Measurements from ENCODE around the gene MAP3K13. TPM values are rescaled to one million over a fixed set of nuclear protein-coding genes. Genes with fewer than 3 reads are reported as not detected.

Gene MAP3K13
- total RNA-seq, 1 donor from 2014 or later, result 21.6 TPM

GRCh38 chr3:185477316-185477715 lies 114.4 kb downstream of the MAP3K13 start:
- no peaks in the 10 kb centered on the region for H3K27me3 ChIP-seq (ENCODE audit: insufficient read depth, low read length)
- no peaks in the 10 kb centered on the region for H3K27me3 Mint-ChIP-seq (ENCODE audit: low read depth, unreplicated experiment)
- H3K4me3 ChIP-seq (ENCODE audit: insufficient read depth, low read depth, low read length), result no peak overlapping the region
- H3K36me3 Mint-ChIP-seq (ENCODE audit: low read depth, unreplicated experiment), result peaks cover 52% of the 10 kb centered on the region
- H3K9me3 Mint-ChIP-seq (ENCODE audit: unreplicated experiment), result peaks cover 9% of the 10 kb centered on the region
- no peaks in the 10 kb centered on the region for H3K79me2 ChIP-seq (ENCODE audit: insufficient read depth, low read length)
- no peaks in the 10 kb centered on the region for H4K20me1 ChIP-seq (ENCODE audit: insufficient read depth, low read length)
- H3K9ac ChIP-seq (ENCODE audit: low read length), result no peak overlapping the region
- no peak for DNase-seq (ENCODE audit: low read depth)
- TF ChIP-seq CTCF (IDR thresholded peaks at IDR 0.05; ENCODE audit: insufficient read depth, low read depth, low read length), result no peak
- H3K4me1 ChIP-seq (ENCODE audit: insufficient read depth, low read length), result peaks cover 8% of the 10 kb centered on the region
- no peak for FAIRE-seq
- H2AFZ ChIP-seq (ENCODE audit: low read depth, low read length), result no peak overlapping the region
- H3K4me2 ChIP-seq (ENCODE audit: low read length), result no peak overlapping the region
- no peaks in the 10 kb centered on the region for H3K9me3 ChIP-seq (ENCODE audit: insufficient read depth, low read depth, low read length)
- H3K27ac ChIP-seq (ENCODE audit: low read depth, low read length), result no peak overlapping the region
- no peaks in the 10 kb centered on the region for H3K4me1 Mint-ChIP-seq (ENCODE audit: low read depth, unreplicated experiment)
- H3K4me3 Mint-ChIP-seq (ENCODE audit: unreplicated experiment), result no peak overlapping the region
- no peak overlapping the region for H3K27ac Mint-ChIP-seq (ENCODE audit: unreplicated experiment)
- H3K36me3 ChIP-seq (ENCODE audit: insufficient read depth, low read length), result peaks cover 4% of the 10 kb centered on the region

GRCh38 chr3:185479373-185479945 lies 116.5 kb downstream of the MAP3K13 start:
- H3K4me3 Mint-ChIP-seq (ENCODE audit: unreplicated experiment), result no peak overlapping the region
- H3K9me3 Mint-ChIP-seq (ENCODE audit: unreplicated experiment), result peaks cover 9% of the 10 kb centered on the region
- Histone ChIP-seq H3K4me3 (ENCODE audit: insufficient read depth, low read depth, low read length) (no peak overlapping the region), H2AFZ (ENCODE audit: low read depth, low read length) (no peak overlapping the region), H3K9me3 (ENCODE audit: insufficient read depth, low read depth, low read length) (no peaks in the 10 kb centered on the region), H3K27ac (ENCODE audit: low read depth, low read length) (no peak overlapping the region), H4K20me1 (ENCODE audit: insufficient read depth, low read length) (no peaks in the 10 kb centered on the region), H3K79me2 (ENCODE audit: insufficient read depth, low read length) (no peaks in the 10 kb centered on the region), H3K4me2 (ENCODE audit: low read length) (no peak overlapping the region), H3K27me3 (ENCODE audit: insufficient read depth, low read length) (no peaks in the 10 kb centered on the region), H3K9ac (ENCODE audit: low read length) (no peak overlapping the region), H3K4me1 (ENCODE audit: insufficient read depth, low read length) (no peaks in the 10 kb centered on the region), H3K36me3 (ENCODE audit: insufficient read depth, low read length) (peaks cover 4% of the 10 kb centered on the region)
- H3K36me3 Mint-ChIP-seq (ENCODE audit: low read depth, unreplicated experiment), result peaks cover 42% of the 10 kb centered on the region
- FAIRE-seq (no peak), DNase-seq (ENCODE audit: low read depth) (no peak)
- H3K27ac Mint-ChIP-seq (ENCODE audit: unreplicated experiment), result no peak overlapping the region
- no peaks in the 10 kb centered on the region for H3K27me3 Mint-ChIP-seq (ENCODE audit: low read depth, unreplicated experiment)
- H3K4me1 Mint-ChIP-seq (ENCODE audit: low read depth, unreplicated experiment), result no peaks in the 10 kb centered on the region
- no peak for TF ChIP-seq EZH2 (IDR thresholded peaks at IDR 0.05; ENCODE audit: insufficient read depth, low read length)
- TF ChIP-seq CTCF (IDR thresholded peaks at IDR 0.05; ENCODE audit: insufficient read depth, low read depth, low read length), result no peak

GRCh38 chr3:185484296-185484695 lies 121.4 kb downstream of the MAP3K13 start:
- Mint-ChIP-seq H3K36me3 (ENCODE audit: low read depth, unreplicated experiment) (peaks cover 29% of the 10 kb centered on the region), H3K27me3 (ENCODE audit: low read depth, unreplicated experiment) (no peaks in the 10 kb centered on the region), H3K4me3 (ENCODE audit: unreplicated experiment) (no peak overlapping the region), H3K27ac (ENCODE audit: unreplicated experiment) (no peak overlapping the region), H3K9me3 (ENCODE audit: unreplicated experiment) (peaks cover 4% of the 10 kb centered on the region), H3K4me1 (ENCODE audit: low read depth, unreplicated experiment) (no peaks in the 10 kb centered on the region)
- TF ChIP-seq EZH2 (IDR thresholded peaks at IDR 0.05; ENCODE audit: insufficient read depth, low read length) (no peak), CTCF (IDR thresholded peaks at IDR 0.05; ENCODE audit: insufficient read depth, low read depth, low read length) (no peak)
- Histone ChIP-seq H3K36me3 (ENCODE audit: insufficient read depth, low read length) (peaks cover 8% of the 10 kb centered on the region), H3K9me3 (ENCODE audit: insufficient read depth, low read depth, low read length) (no peaks in the 10 kb centered on the region), H3K27me3 (ENCODE audit: insufficient read depth, low read length) (no peaks in the 10 kb centered on the region), H3K9ac (ENCODE audit: low read length) (no peak overlapping the region), H3K79me2 (ENCODE audit: insufficient read depth, low read length) (no peaks in the 10 kb centered on the region), H3K4me1 (ENCODE audit: insufficient read depth, low read length) (no peaks in the 10 kb centered on the region), H3K4me2 (ENCODE audit: low read length) (no peak overlapping the region), H3K4me3 (ENCODE audit: insufficient read depth, low read depth, low read length) (no peak overlapping the region), H2AFZ (ENCODE audit: low read depth, low read length) (no peak overlapping the region), H4K20me1 (ENCODE audit: insufficient read depth, low read length) (no peaks in the 10 kb centered on the region), H3K27ac (ENCODE audit: low read depth, low read length) (no peak overlapping the region)
- no peak for DNase-seq (ENCODE audit: low read depth)
- FAIRE-seq, result no peak

Measured in astrocyte (in vitro differentiated cells and primary cell).